IMR-90 (cell line): Measurements from ENCODE around the gene PPBP. TPM values are rescaled to one million over a fixed set of nuclear protein-coding genes. Genes with fewer than 3 reads are reported as not detected.

Experiments
- ATAC-seq: fragments of 200-7000 bp; cut with Tn5 transposase; 2 replicates; pipeline ENCODE4 v1.9.1; 2020; ENCODE audit warnings: low read depth, mild to moderate bottlenecking, moderate library complexity
- BruUV-seq: library from RNA; stranded (reverse); fragments of 400-500 nt; replicated peaks from 2 replicates; lab custom pipeline; 2021; lab: Mats Ljungman, UMichigan
- CTCF ChIA-PET: fragments of 300-600 bp; formaldehyde crosslinking; extraction: SDS; loops from one replicate; lab custom pipeline; 2021; ENCODE audit warnings: antibody characterized with exemption; lab: Yijun Ruan, JAX
- POLR2A ChIA-PET: fragments of 300-600 bp; sonication (Branson Sonifier 250); formaldehyde crosslinking; loops from one replicate; lab custom pipeline; 2022; ENCODE audit warnings: antibody characterized with exemption; ENCODE audit not compliant: unreplicated experiment; lab: Charles Lee
- DNase-seq: peaks from one replicate; pipeline ENCODE4 v3.0.0; 2013
- H2AFZ ChIP-seq: replicated peaks from 2 replicates; pipeline ENCODE3; 2013; ENCODE audit warnings: low read length, mild to moderate bottlenecking; ENCODE audit not compliant: poor library complexity
- H2AK5ac ChIP-seq: 2 replicates; pipeline ENCODE4 v1.6.1; 2013; ENCODE audit warnings: low read depth, low read length, inconsistent platforms
- H2AK9ac ChIP-seq: replicated peaks from 2 replicates; pipeline ENCODE3; 2013; ENCODE audit warnings: mild to moderate bottlenecking, low read depth, low read length, moderate library complexity; ENCODE audit not compliant: poor library complexity
- H2BK120ac ChIP-seq: 2 replicates; pipeline ENCODE4 v1.6.1; 2013; ENCODE audit warnings: low read depth, low read length, inconsistent platforms
- H2BK15ac ChIP-seq: 3 replicates; pipeline ENCODE4 v1.6.1; 2013; ENCODE audit warnings: low read depth, low read length, inconsistent platforms
- H2BK20ac ChIP-seq: 2 replicates; pipeline ENCODE4 v1.6.1; 2013; ENCODE audit warnings: low read depth, mild to moderate bottlenecking, inconsistent platforms, low read length, moderate library complexity
- H2BK5ac ChIP-seq: 2 replicates; pipeline ENCODE4 v1.6.1; 2013; ENCODE audit warnings: mild to moderate bottlenecking, low read depth, low read length, inconsistent platforms; ENCODE audit not compliant: poor library complexity, severe bottlenecking
- H3K14ac ChIP-seq: replicated peaks from 2 replicates; pipeline ENCODE4 v1.6.1; 2013; ENCODE audit warnings: low read depth, low read length, inconsistent platforms
- H3K18ac ChIP-seq: 2 replicates; pipeline ENCODE4 v1.6.1; 2013; ENCODE audit warnings: low read depth, low read length, control low read depth
- H3K23ac ChIP-seq: 2 replicates; pipeline ENCODE4 v1.6.1; 2013; ENCODE audit warnings: low read depth, low read length, inconsistent platforms
- H3K27ac ChIP-seq: 2 replicates; pipeline ENCODE4 v1.5.1; 2013; ENCODE audit warnings: mild to moderate bottlenecking, control low read depth, low read length; ENCODE audit not compliant: insufficient read depth
- H3K27me3 ChIP-seq: 2 replicates; pipeline ENCODE4 v1.6.1; 2013; ENCODE audit warnings: low read length; ENCODE audit not compliant: control insufficient read depth, insufficient read depth
- H3K36me3 ChIP-seq: 2 replicates; pipeline ENCODE4 v1.6.1; 2013; ENCODE audit warnings: low read length, mixed read lengths; ENCODE audit not compliant: control insufficient read depth, insufficient read depth
- H3K4ac ChIP-seq: 2 replicates; pipeline ENCODE4 v1.6.1; 2013; ENCODE audit warnings: low read depth, low read length, inconsistent platforms
- H3K4me1 ChIP-seq: 2 replicates; pipeline ENCODE4 v1.6.1; 2013; ENCODE audit warnings: low read length, mixed read lengths; ENCODE audit not compliant: control insufficient read depth, insufficient read depth
- H3K4me2 ChIP-seq: 2 replicates; pipeline ENCODE4 v1.6.1; 2013; ENCODE audit warnings: low read depth, mild to moderate bottlenecking, control low read depth, low read length, moderate library complexity
- H3K4me3 ChIP-seq: 2 replicates; pipeline ENCODE4 v1.5.1; 2013; ENCODE audit warnings: low read depth, mild to moderate bottlenecking, control low read depth, low read length, moderate library complexity; ENCODE audit not compliant: insufficient read depth
- H3K56ac ChIP-seq: 2 replicates; pipeline ENCODE4 v1.6.1; 2013; ENCODE audit warnings: low read length, inconsistent platforms; ENCODE audit not compliant: insufficient read depth; ENCODE audit errors: extremely low read depth
- H3K79me1 ChIP-seq, 2 experiments: 2 replicates each; pipeline ENCODE4 v1.6.1; 2013; ENCODE audit warnings: low read length in 2 of 2, inconsistent platforms in 1 of 2, low read depth in 1 of 2
- H3K9ac ChIP-seq: 2 replicates; pipeline ENCODE4 v1.6.1; 2013; ENCODE audit warnings: low read depth, low read length, control low read depth
- H3K9me1 ChIP-seq: 2 replicates; pipeline ENCODE4 v1.6.1; 2013; ENCODE audit warnings: low read length, inconsistent platforms; ENCODE audit not compliant: insufficient read depth
- H3K9me3 ChIP-seq: 2 replicates; pipeline ENCODE4 v1.6.1; 2013; ENCODE audit warnings: low read length; ENCODE audit not compliant: control insufficient read depth, insufficient read depth
- H4K20me1 ChIP-seq: 2 replicates; pipeline ENCODE4 v1.6.1; 2013; ENCODE audit warnings: low read length, inconsistent platforms; ENCODE audit not compliant: insufficient read depth
- H4K5ac ChIP-seq: 2 replicates; pipeline ENCODE4 v1.6.1; 2013; ENCODE audit warnings: mild to moderate bottlenecking, low read depth, low read length, control low read depth
- H4K8ac ChIP-seq, 2 experiments: 2 replicates each; pipeline ENCODE4 v1.6.1; 2013; ENCODE audit warnings: low read depth in 2 of 2, low read length in 2 of 2, control low read depth in 1 of 2, inconsistent platforms in 1 of 2
- H4K91ac ChIP-seq: 2 replicates; pipeline ENCODE4 v1.6.1; 2013; ENCODE audit warnings: low read depth, low read length, inconsistent platforms; ENCODE audit not compliant: insufficient read depth
- BHLHE40 ChIP-seq: fragments of 150-350 bp; IDR thresholded peaks from 2 replicates; pipeline ENCODE4 v1.6.1; 2016; ENCODE audit warnings: mild to moderate bottlenecking, low read depth, low read length
- CEBPB ChIP-seq: IDR thresholded peaks from 2 replicates; pipeline ENCODE4 v1.6.1; 2012; ENCODE audit warnings: low read depth, low read length, improper control_type of control experiment
- CHD1 ChIP-seq: IDR thresholded peaks from 2 replicates; pipeline ENCODE4 v1.6.1; 2012; ENCODE audit warnings: low read depth, low read length, improper control_type of control experiment
- ELK1 ChIP-seq: fragments of 150-350 bp; IDR thresholded peaks from 2 replicates; pipeline ENCODE4 v1.6.1; 2016; ENCODE audit warnings: low read depth, mild to moderate bottlenecking, low read length, moderate library complexity, borderline replicate concordance
- FOS ChIP-seq: fragments of 150-350 bp; IDR thresholded peaks from 2 replicates; pipeline ENCODE4 v1.6.1; 2016; ENCODE audit warnings: low read depth, low read length
- MAFK ChIP-seq: IDR thresholded peaks from 2 replicates; pipeline ENCODE4 v1.6.1; 2012; ENCODE audit warnings: low read depth, low read length, improper control_type of control experiment
- MAZ ChIP-seq: IDR thresholded peaks from 2 replicates; pipeline ENCODE4 v1.6.1; 2012; ENCODE audit warnings: low read depth, mild to moderate bottlenecking, low read length, improper control_type of control experiment, moderate library complexity, borderline replicate concordance
- MXI1 ChIP-seq: IDR thresholded peaks from 2 replicates; pipeline ENCODE4 v1.6.1; 2012; ENCODE audit warnings: low read depth, mild to moderate bottlenecking, low read length, moderate library complexity, borderline replicate concordance
- NFE2L2 ChIP-seq: fragments of 150-350 bp; IDR thresholded peaks from 2 replicates; pipeline ENCODE4 v1.6.1; 2016; ENCODE audit warnings: low read depth, mild to moderate bottlenecking, low read length
- POLR2A ChIP-seq: IDR thresholded peaks from 2 replicates; pipeline ENCODE4 v1.6.1; 2012; ENCODE audit warnings: mild to moderate bottlenecking, low read depth, low read length
- RAD21 ChIP-seq: IDR thresholded peaks from 2 replicates; pipeline ENCODE4 v1.6.1; 2012; ENCODE audit warnings: low read length, improper control_type of control experiment
- RCOR1 ChIP-seq: IDR thresholded peaks from 2 replicates; pipeline ENCODE4 v1.6.1; 2012; ENCODE audit warnings: mild to moderate bottlenecking, low read length, improper control_type of control experiment; ENCODE audit not compliant: insufficient replicate concordance
- RFX5 ChIP-seq: IDR thresholded peaks from 2 replicates; pipeline ENCODE4 v1.8.0; 2012; ENCODE audit warnings: low read depth, mild to moderate bottlenecking, low read length, moderate library complexity
- SMC3 ChIP-seq: fragments of 150-350 bp; IDR thresholded peaks from 2 replicates; pipeline ENCODE4 v1.6.1; 2016; ENCODE audit warnings: low read depth, mild to moderate bottlenecking, antibody characterized with exemption, low read length, moderate library complexity
- dilution Hi-C: fragments of 300-500 bp; cut with HindIII; formaldehyde crosslinking; loops from one replicate; pipeline ENCODE4 v1.14.3; 2018; ENCODE audit warnings: low sequenced_read_pairs; ENCODE audit not compliant: unreplicated experiment
- in situ Hi-C: fragments of 300-500 bp; cut with MboI; formaldehyde crosslinking; loops from 3 replicates; pipeline ENCODE4 v1.14.3; 2019; ENCODE audit warnings: low sequenced_read_pairs, inconsistent platforms, mixed read lengths
- intact Hi-C: fragments of 100-400 bp; cut with micrococcal nuclease; formaldehyde crosslinking; loops from 2 replicates; pipeline ENCODE4 v1.10.0; 2022
- polyA plus RNA-seq, 3 experiments: library from polyadenylated mRNA; depleted of rRNA; stranded (reverse); fragments of >200 nt; gene quantifications; 2 replicates each; pipeline ENCODE4 v1.2.3, GENCODE V29; 2012; ENCODE audit warnings: low replicate concordance in 1 of 3
- total RNA-seq: library from RNA; depleted of rRNA; stranded (reverse); fragments of >200 nt; gene quantifications from 2 replicates; pipeline ENCODE4 v1.2.3, GENCODE V29; 2012
- TF ChIP-seq, protein P1 (sequence below): conservative IDR thresholded peaks from 2 replicates; pipeline ENCODE4 v1.5.1; 2012; ENCODE audit warnings: mild to moderate bottlenecking, low read depth, low read length, improper control_type of control experiment
- TF ChIP-seq, protein P2 (sequence below): fragments of 150-350 bp; IDR thresholded peaks from 2 replicates; pipeline ENCODE4 v1.6.1; 2017; ENCODE audit warnings: mild to moderate bottlenecking, antibody characterized with exemption, low read length, low read depth

PPBP gene
- total and polyA plus RNA-seq, 2 of the 4 experiments (the other 2 are of a cell fraction): not detected

GRCh38 chr4:73936969-73937368 lies 51.0 kb downstream of the PPBP start:
- Histone ChIP-seq H2AK9ac (no peak overlapping the region), H3K27me3 (peaks cover 22% of the 10 kb centered on the region), H4K91ac (no peak overlapping the region), H3K56ac (no peak overlapping the region), H2BK120ac (no peak overlapping the region), H2AK5ac (no peak overlapping the region), H3K18ac (no peak overlapping the region), H3K79me1 (no peaks in the 10 kb centered on the region), H3K27ac (no peak overlapping the region), H3K9me1 (no peaks in the 10 kb centered on the region), H3K4me2 (no peak overlapping the region), H3K4me1 (no peaks in the 10 kb centered on the region), H2BK20ac (no peak overlapping the region), H4K20me1 (no peaks in the 10 kb centered on the region), H3K36me3 (no peaks in the 10 kb centered on the region), H3K9me3 (no peaks in the 10 kb centered on the region), H2BK15ac (no peak overlapping the region), H2BK5ac (no peak overlapping the region), H3K9ac (no peak overlapping the region), H4K8ac (no peak overlapping the region), H2AFZ (no peak overlapping the region), H4K5ac (no peak overlapping the region), H3K14ac (no peak overlapping the region), H3K23ac (no peak overlapping the region), H3K4ac (no peak overlapping the region), H3K4me3 (no peak overlapping the region)
- TF ChIP-seq BHLHE40 (no peak), NFE2L2 (no peak), RCOR1 (no peak), MAZ (no peak), MAFK (no peak), FOS (no peak), MXI1 (no peak), RFX5 (no peak), RAD21 (no peak), ELK1 (no peak), POLR2A (no peak), CHD1 (no peak), CEBPB (no peak), SMC3 (no peak)
- TF ChIP-seq, protein P1, sequence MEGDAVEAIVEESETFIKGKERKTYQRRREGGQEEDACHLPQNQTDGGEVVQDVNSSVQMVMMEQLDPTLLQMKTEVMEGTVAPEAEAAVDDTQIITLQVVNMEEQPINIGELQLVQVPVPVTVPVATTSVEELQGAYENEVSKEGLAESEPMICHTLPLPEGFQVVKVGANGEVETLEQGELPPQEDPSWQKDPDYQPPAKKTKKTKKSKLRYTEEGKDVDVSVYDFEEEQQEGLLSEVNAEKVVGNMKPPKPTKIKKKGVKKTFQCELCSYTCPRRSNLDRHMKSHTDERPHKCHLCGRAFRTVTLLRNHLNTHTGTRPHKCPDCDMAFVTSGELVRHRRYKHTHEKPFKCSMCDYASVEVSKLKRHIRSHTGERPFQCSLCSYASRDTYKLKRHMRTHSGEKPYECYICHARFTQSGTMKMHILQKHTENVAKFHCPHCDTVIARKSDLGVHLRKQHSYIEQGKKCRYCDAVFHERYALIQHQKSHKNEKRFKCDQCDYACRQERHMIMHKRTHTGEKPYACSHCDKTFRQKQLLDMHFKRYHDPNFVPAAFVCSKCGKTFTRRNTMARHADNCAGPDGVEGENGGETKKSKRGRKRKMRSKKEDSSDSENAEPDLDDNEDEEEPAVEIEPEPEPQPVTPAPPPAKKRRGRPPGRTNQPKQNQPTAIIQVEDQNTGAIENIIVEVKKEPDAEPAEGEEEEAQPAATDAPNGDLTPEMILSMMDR: no peak
- TF ChIP-seq, protein P2, sequence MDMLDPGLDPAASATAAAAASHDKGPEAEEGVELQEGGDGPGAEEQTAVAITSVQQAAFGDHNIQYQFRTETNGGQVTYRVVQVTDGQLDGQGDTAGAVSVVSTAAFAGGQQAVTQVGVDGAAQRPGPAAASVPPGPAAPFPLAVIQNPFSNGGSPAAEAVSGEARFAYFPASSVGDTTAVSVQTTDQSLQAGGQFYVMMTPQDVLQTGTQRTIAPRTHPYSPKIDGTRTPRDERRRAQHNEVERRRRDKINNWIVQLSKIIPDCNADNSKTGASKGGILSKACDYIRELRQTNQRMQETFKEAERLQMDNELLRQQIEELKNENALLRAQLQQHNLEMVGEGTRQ: no peak
- ChIA-PET POLR2A (no interaction called here), CTCF (interaction anchor here (1.2 kb wide), 1 partner anchor 261 kb away, joined by 4 read pairs; no protein-coding TSS in a partner anchor)
- DNase-seq (no peak), ATAC-seq (no peak)
- intact Hi-C loops: no loop called here
- dilution Hi-C loops: no loop called here
- no TSS peak for BruUV-seq
- in situ Hi-C loops: no loop called here
